ENCODE data around the gene TSSK2.

TSSK2 gene

DNA sequence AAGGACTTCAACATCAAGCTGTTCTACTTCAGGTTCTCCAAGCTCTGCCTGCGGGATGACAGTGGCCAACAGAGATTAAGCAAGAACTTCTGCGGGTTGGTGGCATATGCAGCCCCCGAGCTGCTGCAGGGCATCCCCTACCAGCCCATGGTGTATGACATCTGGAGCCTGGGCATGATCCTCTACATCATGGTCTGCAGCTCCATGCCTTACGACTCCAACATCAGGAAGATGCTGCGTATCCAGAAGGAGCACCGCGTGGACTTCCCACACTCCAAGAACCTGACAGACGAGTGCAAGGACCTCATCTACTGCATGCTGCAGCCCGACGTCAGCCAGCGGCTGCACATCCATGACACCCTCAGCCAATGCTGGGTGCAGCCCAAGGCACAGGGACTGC, 6.1 kb upstream of the TSSK2 start:
- DNase-seq (ENCODE audit: low read depth) = no peak

DNA sequence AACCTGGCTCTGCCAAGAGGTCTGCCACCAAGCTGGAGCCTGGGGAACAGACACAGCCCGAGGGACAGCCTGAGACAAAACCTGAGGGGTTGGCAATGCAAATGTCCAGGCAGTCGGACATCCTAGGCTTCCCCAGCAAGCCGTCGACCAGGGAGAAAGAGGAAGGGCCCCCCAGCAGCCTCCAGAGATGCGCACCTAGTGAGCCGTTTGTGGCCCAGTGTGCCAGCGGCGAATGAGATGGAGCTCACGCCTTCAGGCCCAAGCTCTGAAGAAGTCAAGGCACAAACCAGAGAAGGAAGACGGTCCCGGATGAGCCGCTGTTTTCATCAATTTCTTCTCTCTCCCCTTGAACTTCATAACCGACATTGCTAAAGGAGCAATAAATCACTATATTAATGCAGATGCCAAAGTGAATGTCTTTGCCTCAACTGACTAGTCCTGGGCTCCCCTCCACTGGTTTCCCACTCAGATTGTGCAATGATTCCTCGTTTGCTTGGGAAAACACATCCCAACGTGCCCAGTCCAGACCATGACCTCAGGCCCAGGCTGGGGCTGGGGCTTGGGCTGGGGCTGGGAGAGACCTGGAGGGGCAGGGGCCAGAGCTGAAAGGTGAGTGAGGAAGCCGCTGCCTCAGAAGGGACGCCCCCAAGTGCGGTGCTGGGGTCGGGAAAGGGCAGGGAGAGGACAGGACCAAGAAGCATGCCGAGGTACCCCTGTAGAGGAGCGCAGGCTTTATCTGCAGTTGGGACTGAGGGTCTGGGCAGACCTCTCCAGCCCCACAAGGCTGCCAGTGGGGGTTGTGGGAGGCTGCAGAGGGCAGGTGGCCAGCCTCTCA, 5.4 kb upstream of the TSSK2 start:
- no peak for DNase-seq (ENCODE audit: low read depth)

DNA sequence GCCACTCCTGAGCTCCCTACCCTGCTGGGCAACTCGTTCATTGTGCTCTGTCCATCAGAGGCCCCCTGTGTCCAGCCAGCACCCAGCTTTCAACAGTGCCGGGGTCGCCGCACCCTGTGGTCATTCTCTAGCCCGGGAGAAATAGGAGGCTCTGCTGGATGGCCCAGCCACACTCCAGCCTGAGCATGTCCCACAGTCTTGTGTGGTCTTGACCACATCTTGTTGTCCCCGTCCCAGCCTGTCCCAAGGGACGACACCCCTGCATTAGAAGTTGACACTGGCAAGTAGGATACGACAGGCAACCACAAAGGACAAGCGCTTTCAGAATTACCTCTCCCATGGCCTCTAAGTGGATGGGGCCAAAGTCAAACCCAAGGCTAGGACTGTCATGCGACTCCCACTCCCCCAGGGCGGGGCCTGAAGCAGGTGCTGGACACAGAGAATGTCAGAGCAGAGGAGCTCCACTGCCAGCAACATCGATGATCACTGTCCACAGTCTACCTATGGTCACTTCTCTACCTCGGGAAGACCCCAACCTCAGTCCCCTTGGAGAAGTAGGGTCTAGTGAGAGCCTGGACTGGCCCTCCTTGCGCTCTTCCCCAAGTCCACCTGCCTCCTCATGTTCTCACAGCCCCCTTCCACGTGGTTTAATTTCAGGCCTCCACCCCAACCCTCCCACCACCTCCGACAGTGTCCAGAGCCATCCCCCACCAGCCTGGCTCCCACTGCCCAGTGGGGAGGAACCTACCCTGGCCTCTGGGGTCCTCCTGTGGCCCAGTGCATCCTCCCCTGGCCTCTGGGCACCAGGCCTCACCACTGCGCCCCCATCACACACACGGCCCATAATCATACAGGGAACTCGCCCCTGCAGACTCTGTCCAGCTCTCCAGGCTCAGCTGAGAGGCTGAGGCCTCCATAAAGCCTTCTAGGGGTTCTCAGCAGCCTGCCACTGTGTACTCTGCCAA, 4.5 kb upstream of the TSSK2 start:
- DNase-seq (ENCODE audit: low read depth) = no peak

DNA sequence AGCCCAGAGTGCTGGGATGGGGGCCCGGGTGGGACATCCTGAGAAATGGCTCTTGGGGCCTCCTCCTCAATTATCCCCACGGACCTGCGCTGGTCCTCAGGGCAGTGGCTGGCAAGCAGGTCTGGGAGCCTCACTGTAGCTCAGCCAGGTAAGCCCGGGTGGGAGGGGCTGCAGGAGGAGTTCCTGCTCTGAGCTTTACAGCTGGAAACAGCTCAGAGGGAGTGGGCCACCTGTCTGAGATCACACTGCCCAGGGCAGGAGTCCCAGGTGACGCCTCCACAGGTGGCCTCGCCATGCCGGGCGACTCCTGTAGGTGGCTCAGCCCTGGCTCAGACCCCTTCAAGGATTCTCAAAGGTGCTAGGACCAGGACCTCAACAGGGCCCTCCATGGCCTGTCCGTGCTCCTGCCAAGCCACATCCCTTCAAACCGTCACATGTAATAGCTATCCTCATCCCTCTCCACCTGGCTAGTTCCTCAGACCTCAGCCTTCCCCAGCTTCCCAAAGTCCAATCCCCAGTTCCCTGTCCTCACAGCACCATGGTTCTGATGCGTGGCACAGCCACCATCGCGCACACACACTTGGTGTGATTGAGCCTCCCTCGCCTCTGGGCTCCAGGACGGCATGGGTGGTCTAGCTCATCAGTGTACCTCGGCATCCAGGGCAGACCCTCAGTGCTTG, 3.6 kb upstream of the TSSK2 start:
- no peak for DNase-seq (ENCODE audit: low read depth)

DNA sequence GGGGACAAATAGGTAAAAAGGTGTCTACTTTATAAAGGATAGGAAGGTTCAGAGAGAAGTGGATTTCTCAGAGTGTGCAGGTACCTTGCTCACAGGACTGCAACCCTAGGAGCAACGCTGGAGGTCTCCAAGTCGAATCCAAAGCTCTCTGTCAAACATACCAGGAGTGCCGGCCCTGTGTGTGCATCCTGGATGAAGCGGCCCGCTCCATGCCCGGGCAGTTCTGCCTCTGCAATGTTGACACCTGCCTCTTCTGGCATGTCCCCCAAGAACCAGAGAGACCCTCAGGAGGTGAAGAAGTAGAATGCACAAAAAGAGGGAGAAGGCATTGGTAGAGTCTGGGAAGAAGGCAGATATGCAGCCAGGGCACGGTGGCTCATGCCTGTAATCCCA, 3.1 kb upstream of the TSSK2 start:
- DNase-seq (ENCODE audit: low read depth) = no peak

DNA sequence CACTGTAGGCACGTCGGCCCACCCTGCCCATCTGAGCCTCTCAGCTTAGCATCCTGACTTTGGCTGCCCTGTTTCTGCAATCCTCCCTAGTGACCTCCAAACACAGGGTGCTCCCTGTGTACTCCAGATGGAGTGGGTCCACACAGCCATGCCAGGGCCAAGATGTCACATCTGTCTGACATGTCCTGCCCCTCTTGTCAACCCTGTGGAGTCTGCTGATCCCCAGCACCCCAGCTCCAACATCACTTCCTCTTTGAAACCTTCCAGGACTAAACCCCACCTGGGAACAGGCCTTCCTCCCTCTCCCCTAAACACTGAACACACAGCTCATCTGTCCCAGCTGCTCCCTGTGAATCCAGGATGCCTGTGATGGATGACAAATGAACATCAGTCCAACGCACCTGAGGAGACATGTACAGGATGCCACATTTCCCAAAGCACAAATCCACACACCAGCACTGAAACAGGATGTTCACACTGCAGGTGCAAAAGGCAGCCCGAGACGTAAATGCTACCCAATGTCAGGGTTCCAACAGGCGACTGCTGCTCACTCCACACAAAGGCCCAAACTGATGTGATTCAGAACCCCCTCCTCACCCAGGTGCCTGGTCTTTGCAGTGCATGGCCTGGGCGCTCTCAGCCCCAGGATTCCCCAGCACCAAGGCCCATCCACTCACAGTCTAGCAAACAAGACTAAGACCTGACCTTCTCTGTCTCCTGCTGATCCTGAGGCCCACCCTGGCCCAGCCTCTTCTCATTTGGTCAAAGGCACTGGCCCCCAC, 2.0 kb upstream of the TSSK2 start:
- no peak for DNase-seq (ENCODE audit: low read depth)

DNA sequence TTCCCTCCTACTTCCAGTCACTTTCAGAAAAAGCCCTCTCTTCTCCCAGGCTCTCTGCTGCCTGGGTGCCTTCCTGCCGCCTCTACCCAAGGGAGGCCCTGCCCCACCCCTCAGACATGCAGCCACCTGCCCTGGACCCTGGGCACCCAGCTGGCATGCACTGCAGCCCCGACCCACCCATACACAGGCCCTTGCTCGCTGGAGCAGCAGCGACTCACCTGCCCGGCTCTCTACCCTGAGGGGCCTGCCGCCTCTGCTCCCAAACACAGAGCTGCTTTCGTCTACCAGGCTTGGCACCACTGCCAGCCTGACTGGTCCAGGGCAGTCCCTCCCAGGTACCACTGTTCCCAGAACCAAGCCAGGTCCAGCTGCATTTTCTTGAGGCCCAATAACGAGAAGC, 1.2 kb upstream of the TSSK2 start:
- no peak for DNase-seq (ENCODE audit: low read depth)

DNA sequence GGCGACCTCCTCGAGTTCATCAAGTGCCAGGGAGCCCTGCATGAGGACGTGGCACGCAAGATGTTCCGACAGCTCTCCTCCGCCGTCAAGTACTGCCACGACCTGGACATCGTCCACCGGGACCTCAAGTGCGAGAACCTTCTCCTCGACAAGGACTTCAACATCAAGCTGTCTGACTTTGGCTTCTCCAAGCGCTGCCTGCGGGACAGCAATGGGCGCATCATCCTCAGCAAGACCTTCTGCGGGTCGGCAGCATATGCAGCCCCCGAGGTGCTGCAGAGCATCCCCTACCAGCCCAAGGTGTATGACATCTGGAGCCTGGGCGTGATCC, 542 bp downstream of the TSSK2 start:
- no peak for DNase-seq (ENCODE audit: low read depth)

DNA sequence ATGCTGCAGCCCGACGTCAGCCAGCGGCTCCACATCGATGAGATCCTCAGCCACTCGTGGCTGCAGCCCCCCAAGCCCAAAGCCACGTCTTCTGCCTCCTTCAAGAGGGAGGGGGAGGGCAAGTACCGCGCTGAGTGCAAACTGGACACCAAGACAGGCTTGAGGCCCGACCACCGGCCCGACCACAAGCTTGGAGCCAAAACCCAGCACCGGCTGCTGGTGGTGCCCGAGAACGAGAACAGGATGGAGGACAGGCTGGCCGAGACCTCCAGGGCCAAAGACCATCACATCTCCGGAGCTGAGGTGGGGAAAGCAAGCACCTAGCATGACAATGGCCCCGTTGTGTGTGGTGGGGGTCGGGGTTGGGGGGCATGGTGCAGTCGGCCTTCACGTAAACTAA, 1.0 kb downstream of the TSSK2 start:
- DNase-seq (ENCODE audit: low read depth) = no peak

DNA sequence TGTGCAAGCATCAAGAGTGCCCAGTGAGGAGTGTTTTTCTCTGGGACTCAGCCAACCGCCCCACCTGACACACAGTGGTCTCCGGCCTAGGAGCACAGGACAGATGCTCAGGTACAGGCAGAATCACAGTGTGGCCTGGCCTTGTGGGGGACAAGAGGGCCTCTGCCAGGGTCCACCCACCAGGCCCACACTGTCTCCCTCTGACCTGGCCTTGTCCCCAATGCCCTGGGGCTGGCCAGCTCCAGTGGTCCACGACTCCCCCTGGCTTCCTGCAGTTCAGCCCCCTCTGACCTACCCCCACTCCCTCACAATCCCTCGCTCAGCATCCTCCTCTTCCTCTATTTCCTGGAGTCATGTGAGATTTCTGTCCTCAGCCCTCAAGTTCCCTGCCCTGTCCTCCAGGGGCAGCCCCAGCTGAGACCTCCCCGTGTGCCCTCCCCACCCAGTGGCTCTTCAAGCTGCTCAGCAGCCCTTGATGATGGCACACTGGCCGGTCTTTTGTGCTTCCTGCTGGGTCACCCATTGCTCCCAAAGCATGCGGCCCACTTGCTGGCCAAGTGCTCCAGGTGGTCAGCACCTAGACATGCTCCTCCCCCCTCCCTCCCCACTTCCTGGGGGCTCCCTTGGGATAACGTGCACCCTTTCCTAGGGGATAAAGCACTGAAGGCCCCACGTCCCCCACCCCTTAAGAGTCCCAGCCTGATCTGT, 1.7 kb downstream of the TSSK2 start:
- no peak for DNase-seq (ENCODE audit: low read depth)

DNA sequence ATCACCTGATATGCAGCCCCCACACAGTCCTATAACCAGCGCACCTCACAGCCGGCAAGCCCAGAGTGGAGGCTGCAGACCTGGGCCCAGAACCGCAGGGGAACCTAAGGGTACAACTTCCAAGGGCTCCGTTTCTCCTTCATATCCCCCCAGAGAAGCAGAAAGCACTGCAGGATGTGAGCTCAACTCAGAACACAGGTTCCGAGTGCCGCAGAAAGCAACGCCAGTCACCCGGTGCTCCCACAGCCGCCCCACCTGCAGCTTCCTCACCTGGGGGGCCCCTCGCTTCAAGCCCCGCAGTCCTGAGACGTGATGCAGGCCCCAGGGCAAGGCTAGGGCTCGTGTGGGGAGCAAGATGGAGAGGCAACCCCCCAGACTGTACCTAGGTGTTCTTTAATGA, 2.5 kb downstream of the TSSK2 start:
- DNase-seq (ENCODE audit: low read depth) = no peak

DNA sequence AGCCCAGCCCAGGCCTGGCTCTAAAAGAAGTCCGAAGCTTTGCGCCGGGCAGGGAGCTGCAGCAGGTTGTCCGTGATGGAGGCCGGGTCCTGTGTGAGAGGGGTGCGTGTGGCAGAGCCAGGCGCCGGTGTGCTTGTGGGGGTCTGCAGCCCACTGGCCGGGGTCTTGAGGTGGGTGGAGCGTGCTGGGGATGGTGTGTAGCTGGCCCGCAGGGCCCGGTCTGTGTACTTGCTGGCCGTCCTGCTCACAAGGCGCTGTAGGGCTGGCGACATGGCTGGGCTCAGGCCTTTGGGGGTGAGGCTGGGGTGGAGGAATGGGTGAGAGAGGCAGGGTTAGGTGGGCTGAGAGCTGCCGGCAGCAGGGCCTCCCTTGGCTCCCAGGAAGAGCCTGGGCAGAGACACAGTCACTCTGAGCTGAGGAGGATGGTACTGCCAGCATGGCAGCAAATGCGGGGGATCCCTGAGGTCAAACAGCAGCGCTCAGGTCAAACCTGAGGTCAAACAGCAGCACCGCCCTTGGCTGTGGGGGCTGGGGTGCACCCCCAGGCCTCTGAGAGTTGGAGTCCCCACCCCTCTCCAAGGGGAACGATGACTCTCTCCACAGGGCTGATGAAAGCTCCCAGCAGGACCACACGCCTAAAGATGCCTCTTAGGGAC, 3.2 kb downstream of the TSSK2 start:
- no peak for DNase-seq (ENCODE audit: low read depth)

DNA sequence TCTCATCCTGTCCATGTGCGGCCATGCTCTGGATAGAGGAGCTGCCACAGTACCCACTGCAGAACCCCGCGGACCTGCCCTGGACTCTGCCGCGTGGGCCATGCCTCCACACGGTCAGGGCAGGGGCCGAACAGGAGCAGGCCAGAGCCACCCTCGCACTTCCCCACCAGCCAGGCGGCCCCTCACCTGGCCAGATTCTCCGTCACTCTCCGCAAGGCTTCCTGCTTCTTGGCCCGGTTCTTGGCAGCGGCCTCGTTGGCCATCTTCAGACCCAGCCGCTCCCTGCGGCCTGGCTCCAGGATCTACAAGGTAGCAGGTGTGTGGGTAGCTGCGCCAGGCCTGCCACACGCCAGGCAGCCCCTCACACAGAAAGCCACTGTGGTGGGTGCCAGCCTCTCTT, 3.8 kb downstream of the TSSK2 start:
- no peak for DNase-seq (ENCODE audit: low read depth)

DNA sequence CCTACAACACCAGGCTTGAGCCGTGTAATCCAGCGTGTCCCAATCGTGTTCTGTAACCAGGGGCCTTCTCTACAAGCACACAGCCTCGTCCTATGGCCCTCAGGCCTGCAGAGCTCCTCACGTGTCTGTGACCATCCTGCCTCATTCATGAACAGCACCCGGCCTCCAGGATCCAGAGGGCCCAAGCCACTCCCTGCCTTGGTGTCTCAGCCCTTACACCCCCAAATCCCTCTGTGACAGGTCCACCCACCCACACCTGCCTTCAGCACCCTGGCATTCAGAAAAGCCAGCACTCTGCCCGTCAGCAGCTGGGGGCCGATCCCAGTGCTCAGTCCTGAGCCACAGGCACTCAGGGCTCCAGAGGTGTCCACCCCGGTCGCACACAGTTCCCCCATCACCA, 5.8 kb downstream of the TSSK2 start:
- DNase-seq (ENCODE audit: low read depth) = no peak

DNA sequence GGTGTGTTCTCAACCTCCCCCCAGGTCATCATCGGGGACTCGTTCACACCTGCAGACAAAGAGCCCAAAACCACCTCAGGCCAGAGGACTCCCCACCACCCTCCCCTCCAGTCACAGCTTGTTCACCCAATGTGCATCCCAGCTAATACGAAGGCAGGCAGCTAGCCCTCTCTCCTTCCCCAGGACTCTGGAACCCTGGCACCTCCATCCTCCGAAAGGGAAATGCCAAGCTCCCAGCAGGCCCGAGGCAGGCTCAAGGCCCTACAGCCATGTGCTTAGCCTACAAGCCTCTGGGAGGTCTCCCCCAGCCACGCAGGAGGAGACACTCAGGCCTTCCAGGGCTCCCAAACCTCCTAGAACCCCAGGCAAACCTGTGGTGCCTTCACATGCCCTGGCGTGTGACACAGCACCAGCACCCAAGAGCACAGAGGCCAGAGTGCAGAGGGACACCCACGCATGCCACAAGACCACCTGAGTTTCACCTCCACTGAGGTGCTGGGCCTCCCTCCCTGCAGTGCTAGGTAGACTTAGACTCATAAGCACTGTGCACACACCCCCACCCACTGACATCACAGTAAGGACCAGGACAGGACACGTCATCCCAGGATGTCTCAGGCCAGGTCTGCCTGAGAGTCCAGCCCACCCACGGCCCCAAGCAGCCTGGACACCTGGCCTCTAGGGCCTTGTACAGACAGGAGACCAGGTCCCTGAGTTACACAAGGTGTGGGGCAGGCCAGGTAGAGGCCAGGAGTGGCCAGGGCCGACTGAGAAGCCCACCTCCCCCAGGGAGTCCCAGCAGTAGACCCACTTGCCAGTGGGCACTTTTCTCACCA, 6.5 kb downstream of the TSSK2 start:
- no peak for DNase-seq (ENCODE audit: low read depth)

DNA sequence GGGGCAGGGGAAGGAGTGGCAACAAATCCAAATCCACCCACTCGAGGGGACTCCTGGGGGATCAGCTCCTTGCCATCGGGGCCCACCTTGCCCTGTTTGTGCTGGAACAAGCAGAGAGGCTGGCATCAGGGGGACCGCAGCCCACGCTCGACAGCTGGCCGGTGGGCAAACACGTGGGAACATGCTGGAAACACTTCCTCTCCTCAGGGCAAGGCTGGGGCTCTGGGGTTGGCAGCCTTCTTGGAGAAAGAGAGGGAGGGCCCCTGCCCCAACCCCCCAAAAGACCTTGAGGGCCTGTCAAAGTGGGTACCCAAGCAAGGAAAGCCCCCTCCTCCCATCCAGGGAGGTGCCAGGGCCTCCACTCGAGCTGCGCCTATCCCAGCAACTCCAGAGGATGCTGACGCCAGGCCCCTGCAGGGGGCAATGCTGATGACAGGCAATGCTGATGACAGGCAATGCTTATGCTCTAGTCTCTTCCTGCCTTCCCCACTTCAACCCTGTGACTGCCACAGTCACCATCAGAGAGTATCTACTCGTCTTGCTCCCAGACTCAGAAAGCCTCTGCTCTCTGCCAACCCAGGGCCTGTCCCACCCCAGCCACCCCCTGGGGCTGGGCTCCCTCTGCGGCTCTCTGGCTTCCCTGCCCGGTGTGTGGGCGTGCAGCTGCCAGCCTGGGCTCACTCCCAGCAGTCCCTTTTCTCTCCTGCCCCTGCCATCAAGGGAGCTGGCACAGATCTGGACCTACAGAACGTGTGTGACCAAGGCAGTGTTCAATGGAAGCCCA, 7.3 kb downstream of the TSSK2 start:
- DNase-seq (ENCODE audit: low read depth) = no peak

DNA sequence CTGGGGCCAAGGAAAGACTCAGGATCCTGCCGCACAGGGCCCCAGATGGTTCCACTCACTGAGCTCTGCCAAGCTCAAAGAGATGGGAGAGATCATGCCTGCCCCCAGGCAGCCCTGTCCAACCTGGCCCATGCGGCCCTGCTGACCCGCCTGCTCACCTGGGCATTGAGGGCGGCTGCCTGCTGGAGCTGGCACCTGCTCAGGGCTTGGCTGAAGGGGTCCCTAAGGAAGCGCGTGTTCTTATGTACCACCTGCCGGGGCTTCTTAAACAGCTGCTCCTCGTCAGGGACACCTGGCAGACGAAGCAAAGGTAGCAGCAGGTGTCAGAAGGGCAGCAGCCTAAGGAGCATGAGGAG, 7.9 kb downstream of the TSSK2 start:
- no peak for DNase-seq (ENCODE audit: low read depth)

DNA sequence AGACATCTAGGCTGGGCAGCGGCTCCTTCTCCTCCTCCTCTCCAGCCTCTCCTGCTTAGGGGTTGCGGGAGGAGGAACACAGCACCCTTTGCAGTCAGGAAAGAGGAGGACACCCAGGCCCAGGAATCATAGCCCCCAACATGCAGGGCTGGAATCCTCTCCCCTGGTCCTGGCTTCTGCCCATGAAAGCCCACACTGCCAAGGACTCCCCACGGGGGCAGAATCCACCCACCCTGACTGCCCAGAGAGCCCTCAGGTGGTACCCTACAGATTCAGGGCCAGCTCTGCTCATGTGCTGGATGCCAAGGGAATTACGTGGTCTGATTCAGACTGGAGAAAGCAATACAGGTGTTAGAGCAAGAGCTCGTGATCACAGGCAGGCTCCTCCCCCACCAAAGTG, 8.9 kb downstream of the TSSK2 start:
- DNase-seq (ENCODE audit: low read depth) = no peak

DNA sequence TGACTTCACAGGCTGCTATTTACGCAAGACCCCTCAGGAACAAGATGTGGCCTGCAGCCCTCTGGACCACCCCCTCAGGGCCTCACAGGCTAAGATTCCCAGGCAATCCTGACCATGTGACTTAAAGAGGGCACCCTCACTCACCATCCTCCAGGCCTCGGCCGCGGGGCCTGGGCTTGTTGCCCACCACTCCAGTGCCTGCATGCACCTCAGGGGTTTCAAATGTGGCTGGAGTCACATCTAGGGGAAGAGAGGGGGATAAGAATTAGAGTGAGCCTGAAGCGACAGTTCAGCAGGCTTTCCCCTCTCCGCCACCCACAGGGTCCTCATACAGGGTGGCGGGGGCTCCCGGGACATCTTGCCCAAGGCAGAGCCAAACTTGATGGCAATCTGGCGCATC, 11.3 kb downstream of the TSSK2 start:
- DNase-seq (ENCODE audit: low read depth) = no peak

Data from stimulated activated CD8-positive, alpha-beta memory T cell treated with anti-CD3 and anti-CD28 coated beads, Interleukin-12 subunit alpha, Interleukin-12 subunit beta, amount 100 ng/mL, for 4 hours (primary cell).